GM23338 (cell line): Measurements from ENCODE around the gene TNRC18. TPM values are rescaled to one million over a fixed set of nuclear protein-coding genes. Genes with fewer than 3 reads are reported as not detected.
"Not testable (repeated sequence)": the region's sequence is repeated elsewhere in the genome, so short reads cannot be mapped to it uniquely, and the experiment has no call there.

Experiments
- ATAC-seq: fragments of 200-7000 bp; cut with Tn5 transposase; 3 replicates; pipeline ENCODE4 v1.9.1; 2020
- DNase-seq: peaks from one replicate; pipeline ENCODE4 v3.0.0-alpha.2; 2015; ENCODE audit warnings: low spot score
- H2AFZ ChIP-seq: fragments of 200-600 bp; sonication (generic); 2 replicates; pipeline ENCODE4 v1.8.0; 2016; ENCODE audit warnings: antibody characterized with exemption, mild to moderate bottlenecking, moderate library complexity
- H3F3A ChIP-seq: fragments of 200-600 bp; sonication (generic); replicated peaks from 2 replicates; pipeline ENCODE4 v1.8.0; 2017; ENCODE audit warnings: antibody characterized with exemption, mixed run types, low read depth
- H3K27ac ChIP-seq: fragments of 200-600 bp; sonication (generic); 2 replicates; pipeline ENCODE4 v1.6.1; 2016; ENCODE audit warnings: low read depth
- H3K27me3 ChIP-seq: fragments of 200-600 bp; sonication (generic); 2 replicates; pipeline ENCODE4 v1.8.0; 2016; ENCODE audit warnings: mild to moderate bottlenecking, mixed run types, moderate library complexity; ENCODE audit not compliant: insufficient read depth
- H3K36me3 ChIP-seq: fragments of 200-600 bp; sonication (generic); 2 replicates; pipeline ENCODE4 v1.8.0; 2016; ENCODE audit warnings: mild to moderate bottlenecking; ENCODE audit not compliant: insufficient read depth
- H3K4me1 ChIP-seq: fragments of 200-600 bp; sonication (generic); 2 replicates; pipeline ENCODE4 v1.8.0; 2016; ENCODE audit warnings: mild to moderate bottlenecking, moderate library complexity; ENCODE audit not compliant: insufficient read depth
- H3K4me2 ChIP-seq: fragments of 200-600 bp; sonication (generic); 2 replicates; pipeline ENCODE4 v1.7.1; 2017; ENCODE audit warnings: mixed run types
- H3K4me3 ChIP-seq: fragments of 200-600 bp; sonication (generic); 2 replicates; pipeline ENCODE4 v1.6.1; 2016; ENCODE audit warnings: mixed run types
- H3K79me2 ChIP-seq: fragments of 200-600 bp; sonication (generic); replicated peaks from 2 replicates; pipeline ENCODE4 v1.8.0; 2017; ENCODE audit warnings: mild to moderate bottlenecking; ENCODE audit not compliant: insufficient read depth
- H3K9me2 ChIP-seq: fragments of 200-600 bp; sonication (generic); 2 replicates; pipeline ENCODE4 v1.8.0; 2017; ENCODE audit not compliant: insufficient read depth
- H4K20me1 ChIP-seq: fragments of 200-600 bp; sonication (generic); replicated peaks from 2 replicates; pipeline ENCODE4 v1.8.0; 2017; ENCODE audit warnings: mild to moderate bottlenecking; ENCODE audit not compliant: insufficient read depth
- H3K27ac Mint-ChIP-seq: 2 replicates; pipeline ENCODE4 v1.8.0; 2020; ENCODE audit warnings: inconsistent platforms, mild to moderate bottlenecking, moderate library complexity, mixed read lengths
- H3K27me3 Mint-ChIP-seq: 3 replicates; pipeline ENCODE4 v1.8.0; 2022; ENCODE audit warnings: low read depth, mild to moderate bottlenecking, moderate library complexity, mixed read lengths, inconsistent platforms; ENCODE audit not compliant: insufficient read depth, poor library complexity
- H3K36me3 Mint-ChIP-seq: 3 replicates; pipeline ENCODE4 v1.8.0; 2021; ENCODE audit warnings: low read depth, mild to moderate bottlenecking, inconsistent platforms, moderate library complexity, mixed read lengths
- H3K4me1 Mint-ChIP-seq: 3 replicates; pipeline ENCODE4 v1.8.0; 2020; ENCODE audit warnings: mild to moderate bottlenecking, inconsistent platforms, mixed read lengths
- H3K4me3 Mint-ChIP-seq: 3 replicates; pipeline ENCODE4 v1.8.0; 2021; ENCODE audit warnings: moderate library complexity, mild to moderate bottlenecking, inconsistent platforms, mixed read lengths
- H3K9me3 Mint-ChIP-seq: 3 replicates; pipeline ENCODE4 v1.8.0; 2020; ENCODE audit warnings: moderate library complexity, mild to moderate bottlenecking, inconsistent platforms, mixed read lengths
- CREB1 ChIP-seq: fragments of 250-450 bp; sonication (Bioruptor Pico); IDR thresholded peaks from 2 replicates; pipeline ENCODE4 v1.5.0; 2020; ENCODE audit warnings: low read depth, mild to moderate bottlenecking, moderate library complexity
- ETS1 ChIP-seq: IDR thresholded peaks from 2 replicates; pipeline ENCODE4 v1.6.1; 2016; ENCODE audit warnings: antibody characterized with exemption
- EZH2 ChIP-seq: fragments of 200-600 bp; sonication (generic); IDR thresholded peaks from one replicate; pipeline ENCODE4 v1.8.0; 2017; ENCODE audit warnings: antibody characterized with exemption, mild to moderate bottlenecking, low read depth; ENCODE audit not compliant: unreplicated experiment
- EZH2phosphoT487 ChIP-seq: fragments of 200-600 bp; sonication (generic); IDR thresholded peaks from one replicate; pipeline ENCODE4 v1.8.1; 2018; ENCODE audit warnings: antibody characterized with exemption; ENCODE audit not compliant: unreplicated experiment
- JUNB ChIP-seq: IDR thresholded peaks from one replicate; pipeline ENCODE4 v1.6.1; 2016; ENCODE audit warnings: antibody characterized with exemption; ENCODE audit not compliant: unreplicated experiment
- NANOG ChIP-seq: IDR thresholded peaks from 2 replicates; pipeline ENCODE4 v1.6.1; 2016; ENCODE audit warnings: antibody characterized with exemption, borderline replicate concordance
- POLR2AphosphoS5 ChIP-seq: IDR thresholded peaks from 2 replicates; pipeline ENCODE4 v1.6.1; 2016; ENCODE audit warnings: antibody characterized with exemption, low read depth
- REST ChIP-seq: IDR thresholded peaks from one replicate; pipeline ENCODE4 v1.6.1; 2018; ENCODE audit warnings: antibody characterized with exemption; ENCODE audit not compliant: unreplicated experiment
- STAT1 ChIP-seq: IDR thresholded peaks from one replicate; pipeline ENCODE4 v1.6.1; 2016; ENCODE audit warnings: antibody characterized with exemption; ENCODE audit not compliant: unreplicated experiment
- ZNF114 ChIP-seq: fragments of 250-450 bp; sonication (Bioruptor Pico); IDR thresholded peaks from 2 replicates; pipeline ENCODE4 v1.5.0; 2020; ENCODE audit warnings: mild to moderate bottlenecking, moderate library complexity
- ZNF331 ChIP-seq: fragments of 250-450 bp; sonication (Bioruptor Pico); IDR thresholded peaks from 2 replicates; pipeline ENCODE4 v1.5.0; 2020; ENCODE audit warnings: low read depth, mild to moderate bottlenecking, moderate library complexity
- ZNF462 ChIP-seq: fragments of 250-450 bp; sonication (Bioruptor Pico); IDR thresholded peaks from 2 replicates; pipeline ENCODE4 v1.5.0; 2020; ENCODE audit warnings: mild to moderate bottlenecking, moderate library complexity
- polyA plus RNA-seq: library from polyadenylated mRNA; unstranded; fragments of >200 nt; fragmentation: Nextera tagmentation; extraction: Ambion mirVana; gene quantifications from 2 replicates; pipeline ENCODE4 v1.2.1, GENCODE V29; 2016
- total RNA-seq: library from RNA; depleted of rRNA; stranded (reverse); fragments of >200 nt; shearing (Covaris generic); gene quantifications from 2 replicates; pipeline ENCODE4 v1.2.3, GENCODE V29; 2014

Gene TNRC18
- total and polyA plus RNA-seq, 2 experiments from 2014 or later, result 2.1 to 17.5 TPM

- H3F3A ChIP-seq, H3K27me3 ChIP-seq, H3K4me3 Mint-ChIP-seq, H3K36me3 ChIP-seq, H4K20me1 ChIP-seq, H3K4me2 ChIP-seq, ATAC-seq, H3K27ac ChIP-seq, H3K9me2 ChIP-seq, H3K9me3 Mint-ChIP-seq, DNase-seq, H3K79me2 ChIP-seq, H3K4me1 Mint-ChIP-seq, H3K27ac Mint-ChIP-seq, H3K4me1 ChIP-seq, H3K4me3 ChIP-seq, H2AFZ ChIP-seq: not testable (repeated sequence)
- Mint-ChIP-seq H3K36me3 (peaks cover 13% of the 10 kb centered on the region; the same call in 1 of the 3 replicates), H3K27me3 (peaks cover 13% of the 10 kb centered on the region)
These were observed 105.0 kb downstream of the TNRC18 start for GRCh38 chr7:5318613-5319012.

GRCh38 chr7:5315761-5316160, 107.9 kb downstream of the TNRC18 start:
- Histone ChIP-seq H3K27ac (no peak overlapping the region), H3K4me2 (no peak overlapping the region), H3K9me2 (no peaks in the 10 kb centered on the region), H3K4me1 (no peaks in the 10 kb centered on the region), H3K36me3 (no peaks in the 10 kb centered on the region), H2AFZ (no peak overlapping the region), H3K79me2 (no peaks in the 10 kb centered on the region), H3K4me3 (no peak overlapping the region), H3K27me3 (no peaks in the 10 kb centered on the region), H3F3A (no peaks in the 10 kb centered on the region), H4K20me1 (no peaks in the 10 kb centered on the region)
- H3K4me1 Mint-ChIP-seq, result no peaks in the 10 kb centered on the region
- no peak overlapping the region for H3K27ac Mint-ChIP-seq
- ATAC-seq (no peak), DNase-seq (no peak)
- peaks cover 9% of the 10 kb centered on the region for H3K9me3 Mint-ChIP-seq
- no peak overlapping the region for H3K4me3 Mint-ChIP-seq
- H3K27me3 Mint-ChIP-seq, result peaks cover 11% of the 10 kb centered on the region
- H3K36me3 Mint-ChIP-seq, result peaks cover 13% of the 10 kb centered on the region; the same call in 1 of the 3 replicates
- TF ChIP-seq ZNF462, result no peak
- TF ChIP-seq CREB1 (CRISPR knock-in tag), result no peak
- TF ChIP-seq STAT1, result no peak
- TF ChIP-seq NANOG, result no peak
- no peak for TF ChIP-seq EZH2phosphoT487
- TF ChIP-seq JUNB, result no peak
- no peak for TF ChIP-seq REST
- TF ChIP-seq ETS1, result no peak
- TF ChIP-seq EZH2, result no peak
- no peak for TF ChIP-seq ZNF331 (CRISPR knock-in tag)
- no peak for TF ChIP-seq POLR2AphosphoS5
- no peak for TF ChIP-seq ZNF114 (CRISPR knock-in tag)
